SK-N-MC (cell line): Measurements from ENCODE around the gene CCL4L2.
"Not testable (repeated sequence)": the region's sequence is repeated elsewhere in the genome, so short reads cannot be mapped to it uniquely, and the experiment has no call there.

Experiments used
- DNase-seq: peaks from one replicate; pipeline ENCODE4 v3.0.0-alpha.2; 2011; ENCODE audit warnings: low read depth, low spot score
- H3K27ac ChIP-seq: fragments of 200-600 bp; sonication (generic); 2 replicates; pipeline ENCODE4 v1.5.1; 2016; ENCODE audit warnings: mixed run types
- H3K36me3 ChIP-seq: fragments of 200-600 bp; sonication (generic); 2 replicates; pipeline ENCODE4 v1.6.1; 2017; ENCODE audit warnings: antibody characterized with exemption, low read length, mixed read lengths; ENCODE audit not compliant: insufficient read depth
- H3K4me3 ChIP-seq: fragments of 200-600 bp; sonication (generic); 2 replicates; pipeline ENCODE4 v1.5.1; 2016
- H3K9ac ChIP-seq: fragments of 200-600 bp; sonication (generic); 2 replicates; pipeline ENCODE4 v1.8.0; 2017; ENCODE audit warnings: mixed run types, mixed read lengths; ENCODE audit not compliant: insufficient read length
- H3K9me3 ChIP-seq: fragments of 200-600 bp; sonication (generic); 2 replicates; pipeline ENCODE4 v1.6.1; 2017; ENCODE audit warnings: low read depth, mild to moderate bottlenecking, antibody characterized with exemption, low read length, moderate library complexity, mixed read lengths
- EZH2 ChIP-seq: fragments of 200-600 bp; sonication (generic); IDR thresholded peaks from one replicate; pipeline ENCODE4 v1.6.1; 2017; ENCODE audit warnings: antibody characterized with exemption
- FOXP2 ChIP-seq: optimal IDR thresholded peaks from 2 replicates; pipeline ENCODE3; 2011; ENCODE audit warnings: mild to moderate bottlenecking, moderate library complexity; ENCODE audit not compliant: insufficient read depth; ENCODE audit errors: extremely low read length, control extremely low read depth
- POLR2AphosphoS5 ChIP-seq: IDR thresholded peaks from 2 replicates; pipeline ENCODE4 v1.6.1; 2012; ENCODE audit warnings: mild to moderate bottlenecking, low read depth, low read length, borderline replicate concordance

The CCL4L2 gene

DNA sequence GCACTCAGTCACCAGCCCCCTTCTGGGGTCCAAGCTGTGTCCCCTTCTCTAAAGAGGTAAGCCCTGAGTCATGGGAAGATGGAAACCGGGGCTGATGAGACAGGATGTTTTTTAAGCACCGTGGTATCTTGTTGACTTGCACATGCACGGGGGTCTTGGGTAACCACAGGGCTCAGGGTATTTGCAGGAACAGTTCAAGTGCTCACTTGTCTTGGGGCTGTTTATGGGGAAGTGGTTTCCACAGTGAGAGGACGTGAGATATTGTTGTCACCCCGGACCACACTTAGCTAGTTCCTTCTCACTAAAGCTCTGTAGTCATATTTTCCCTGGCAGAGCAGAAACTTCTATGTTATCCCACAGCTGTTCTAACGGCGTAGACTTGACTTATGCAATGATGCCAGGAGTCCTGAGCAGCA, 22.0 kb upstream of the CCL4L2 start:
- Histone ChIP-seq H3K9me3 (no peaks in the 10 kb centered on the region), H3K4me3 (no peak overlapping the region), H3K9ac (no peak overlapping the region), H3K36me3 (no peaks in the 10 kb centered on the region), H3K27ac (no peak overlapping the region)
- TF ChIP-seq POLR2AphosphoS5: no peak
- no peak for TF ChIP-seq FOXP2
- no peak for TF ChIP-seq EZH2
- DNase-seq: no peak

DNA sequence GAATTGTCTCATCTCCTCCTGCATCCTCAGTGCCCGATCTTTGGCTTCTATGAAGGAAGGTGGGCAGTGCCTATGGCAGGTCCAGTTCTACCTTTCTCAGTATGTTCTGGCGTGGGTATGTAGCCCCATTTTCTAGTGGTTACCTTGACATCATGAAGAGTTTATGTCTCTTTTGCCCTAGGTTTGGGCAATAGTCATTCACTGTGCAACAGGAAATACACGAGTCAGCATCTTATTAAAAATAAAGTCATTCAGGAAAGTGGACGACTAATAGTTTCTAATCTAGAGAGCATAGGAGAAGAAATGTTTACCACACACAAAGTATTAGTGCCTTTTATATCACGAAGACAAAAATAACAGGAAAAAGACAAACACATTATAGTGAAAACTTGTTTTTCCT, 20.9 kb upstream of the CCL4L2 start:
- not testable (repeated sequence) for H3K9ac ChIP-seq, DNase-seq, H3K4me3 ChIP-seq, H3K9me3 ChIP-seq, H3K27ac ChIP-seq, H3K36me3 ChIP-seq

DNA sequence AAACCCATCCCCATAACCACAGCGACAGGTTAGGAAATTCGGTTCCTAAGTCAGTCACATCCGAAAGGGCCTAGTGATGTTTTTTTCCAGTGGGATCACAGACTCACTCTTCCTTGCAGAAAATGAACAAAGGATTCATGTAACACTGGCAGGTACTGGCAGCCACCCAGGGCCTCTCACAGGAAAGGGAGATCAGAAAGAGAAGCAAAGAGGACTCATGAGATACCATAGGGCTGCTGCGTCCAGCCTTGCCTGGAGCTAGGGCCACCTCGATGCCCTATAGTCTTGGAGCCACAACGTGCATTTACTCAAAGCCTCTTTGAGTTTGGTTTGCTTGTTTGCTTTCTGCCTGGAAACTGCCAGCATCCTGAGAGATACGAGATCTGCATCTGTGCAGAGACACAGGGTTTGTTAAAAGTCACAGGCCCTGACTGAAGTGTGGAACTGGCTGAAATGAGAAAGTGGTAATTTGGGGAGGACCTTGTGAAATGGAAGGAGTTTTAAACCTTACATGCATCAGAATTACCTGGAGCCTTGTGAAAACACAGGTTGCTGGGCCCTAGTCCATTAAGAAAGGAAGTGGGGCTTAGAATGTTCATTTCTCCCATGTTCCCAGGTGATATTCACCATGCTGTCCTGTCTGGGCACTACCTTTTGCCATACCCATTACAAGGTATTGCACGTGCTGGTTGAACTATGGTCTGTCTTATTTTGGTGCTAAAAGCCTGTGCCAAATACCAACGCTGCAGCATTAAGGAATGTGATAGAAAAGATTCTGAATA, 20.1 kb upstream of the CCL4L2 start:
- H3K9me3 ChIP-seq, H3K9ac ChIP-seq, H3K27ac ChIP-seq, DNase-seq, H3K4me3 ChIP-seq, H3K36me3 ChIP-seq: not testable (repeated sequence)

DNA sequence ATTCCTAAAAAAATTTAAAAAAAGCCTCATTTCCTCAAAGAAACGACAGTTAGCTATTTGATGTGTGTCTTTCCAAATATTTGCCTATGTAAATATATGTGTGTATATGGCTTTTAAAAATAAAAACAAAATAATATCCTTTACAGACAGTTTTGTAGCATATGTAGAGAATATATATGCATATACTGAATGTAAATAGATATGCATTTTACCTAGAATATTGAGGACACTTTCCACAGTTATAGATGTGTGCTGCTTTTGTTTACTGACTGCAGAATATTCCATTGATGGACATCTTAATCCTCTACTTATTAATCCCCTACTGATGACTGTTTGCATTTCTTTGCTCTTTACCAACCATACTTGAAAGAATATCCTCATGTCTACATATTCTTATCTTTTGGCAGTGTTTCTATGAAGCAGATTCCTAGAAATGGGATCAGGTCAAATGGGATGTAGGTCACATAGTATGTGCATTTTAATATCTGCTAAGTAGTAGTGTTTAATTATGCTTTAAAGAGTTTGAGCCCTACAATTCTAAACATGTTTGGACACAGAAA, 17.6 kb upstream of the CCL4L2 start:
- no peak for TF ChIP-seq POLR2AphosphoS5
- TF ChIP-seq EZH2: no peak
- TF ChIP-seq FOXP2: no peak
- Histone ChIP-seq H3K36me3 (no peaks in the 10 kb centered on the region), H3K9ac (no peak overlapping the region), H3K9me3 (no peaks in the 10 kb centered on the region), H3K4me3 (no peak overlapping the region), H3K27ac (no peak overlapping the region)
- no peak for DNase-seq

GRCh38 chr17:36194147-36194831, 16.6 kb upstream of the CCL4L2 start:
- DNase-seq, H3K36me3 ChIP-seq, H3K27ac ChIP-seq, H3K4me3 ChIP-seq, H3K9me3 ChIP-seq, H3K9ac ChIP-seq: not testable (repeated sequence)

DNA sequence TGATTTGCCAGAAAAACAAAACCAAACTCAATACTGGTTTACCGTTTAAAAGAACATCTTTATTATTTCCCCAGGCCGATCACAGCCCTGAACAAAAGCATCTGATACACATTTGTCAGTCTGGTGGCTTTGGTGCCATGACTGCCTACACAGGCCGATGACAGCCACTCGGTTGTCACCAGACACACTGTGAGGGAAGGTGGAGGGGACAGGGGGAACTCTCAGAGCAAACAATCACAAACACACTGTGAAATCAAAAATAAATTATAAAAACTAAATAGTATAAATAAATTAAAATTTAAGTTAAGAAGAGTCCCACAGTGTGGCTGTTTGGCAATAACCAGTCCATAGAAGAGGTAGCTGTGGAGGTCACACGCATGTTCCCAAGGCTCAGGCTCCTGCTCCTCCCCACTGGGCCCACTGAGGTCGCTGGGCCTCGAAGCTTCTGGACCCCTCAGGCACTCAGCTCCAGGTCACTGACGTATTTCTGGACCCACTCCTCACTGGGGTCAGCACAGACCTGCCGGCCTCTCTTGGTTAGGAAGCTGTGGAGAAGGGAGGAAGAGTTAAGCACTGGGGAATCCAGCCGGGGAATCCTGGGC, 15.9 kb upstream of the CCL4L2 start:
- not testable (repeated sequence) for H3K9me3 ChIP-seq, H3K27ac ChIP-seq, H3K4me3 ChIP-seq, H3K36me3 ChIP-seq, DNase-seq, H3K9ac ChIP-seq

- TF ChIP-seq POLR2AphosphoS5: no peak
- no peak for TF ChIP-seq FOXP2
- TF ChIP-seq EZH2: no peak
- Histone ChIP-seq H3K9me3 (no peaks in the 10 kb centered on the region), H3K4me3 (no peak overlapping the region), H3K27ac (no peak overlapping the region), H3K9ac (no peak overlapping the region), H3K36me3 (no peaks in the 10 kb centered on the region)
- no peak for DNase-seq
Measured at GRCh38 chr17:36195434-36196130, 15.3 kb upstream of the CCL4L2 start.

GRCh38 chr17:36196131-36196486, 14.8 kb upstream of the CCL4L2 start:
- H3K9me3 ChIP-seq: no peaks in the 10 kb centered on the region
- H3K36me3 ChIP-seq: no peaks in the 10 kb centered on the region
- no peak for DNase-seq
- no peak overlapping the region for H3K9ac ChIP-seq
- H3K27ac ChIP-seq: no peak overlapping the region
- no peak for TF ChIP-seq FOXP2
- TF ChIP-seq EZH2: no peak
- TF ChIP-seq POLR2AphosphoS5: no peak
- no peak overlapping the region for H3K4me3 ChIP-seq

DNA sequence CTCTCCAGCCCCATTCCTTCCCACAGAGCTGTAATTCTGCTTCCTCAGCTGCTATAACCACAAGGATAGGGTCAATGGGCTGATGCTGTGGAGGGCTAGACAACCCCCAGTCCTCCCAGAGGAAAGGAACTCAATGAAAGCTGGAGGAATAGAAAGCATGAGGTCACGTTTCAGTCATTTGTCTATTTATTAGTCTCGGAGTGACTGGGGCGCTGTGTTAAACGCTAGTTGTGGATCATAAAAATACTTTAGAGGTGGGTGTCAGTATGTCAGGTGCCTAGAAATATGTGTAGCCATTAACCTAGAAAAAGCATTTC, 13.5 kb upstream of the CCL4L2 start:
- Histone ChIP-seq H3K9ac (no peak overlapping the region), H3K36me3 (no peaks in the 10 kb centered on the region), H3K4me3 (no peak overlapping the region), H3K27ac (no peak overlapping the region), H3K9me3 (no peaks in the 10 kb centered on the region)
- no peak for DNase-seq
- TF ChIP-seq FOXP2 (no peak), POLR2AphosphoS5 (no peak), EZH2 (no peak)
